HG03039 (cell line): ENCODE data around the gene OR2AT4.
A peak's percentile ranks its signal among the peaks of the same experiment; 100 is the strongest.
"Not testable (repeated sequence)": the region's sequence is repeated elsewhere in the genome, so short reads cannot be mapped to it uniquely, and the experiment has no call there.

ENCODE experiments used
- ATAC-seq: cut with Tn5 transposase; IDR thresholded peaks from one replicate; pipeline ENCODE4 v1.9.1; 2021; ENCODE audit warnings: mild to moderate bottlenecking, moderate library complexity; ENCODE audit not compliant: unreplicated experiment

Gene OR2AT4

GRCh38 chr11:75103380-75104026 is 6.8 kb upstream of the OR2AT4 start:
- no peak for ATAC-seq

- no peak for ATAC-seq
Observed at GRCh38 chr11:75101424-75102128, 4.9 kb upstream of the OR2AT4 start.

GRCh38 chr11:75100314-75100713 is 3.6 kb upstream of the OR2AT4 start:
- ATAC-seq = peak; percentile 95

GRCh38 chr11:75099635-75100034 is 3.0 kb upstream of the OR2AT4 start:
- no peak for ATAC-seq

GRCh38 chr11:75098835-75099439 is 2.3 kb upstream of the OR2AT4 start:
- not testable (repeated sequence) for ATAC-seq

- ATAC-seq = not testable (repeated sequence)
Observed at GRCh38 chr11:75098181-75098580, 1.5 kb upstream of the OR2AT4 start.

- no peak for ATAC-seq
Observed at GRCh38 chr11:75097173-75097557, 489 bp upstream of the OR2AT4 start.

GRCh38 chr11:75094382-75094781 is 2.3 kb downstream of the OR2AT4 start:
- not testable (repeated sequence) for ATAC-seq

GRCh38 chr11:75090671-75091177 is 6.0 kb downstream of the OR2AT4 start:
- no peak for ATAC-seq

GRCh38 chr11:75087319-75088305 is 9.1 kb downstream of the OR2AT4 start:
- no peak for ATAC-seq

- ATAC-seq = no peak
Observed at GRCh38 chr11:75084883-75085282, 11.8 kb downstream of the OR2AT4 start.

GRCh38 chr11:75083217-75083605 is 13.5 kb downstream of the OR2AT4 start:
- ATAC-seq = no peak

- ATAC-seq = no peak
Observed at GRCh38 chr11:75082601-75083216, 14.0 kb downstream of the OR2AT4 start.

- ATAC-seq = no peak
Observed at GRCh38 chr11:75079546-75079945, 17.1 kb downstream of the OR2AT4 start.

GRCh38 chr11:75078233-75078632 is 18.4 kb downstream of the OR2AT4 start:
- ATAC-seq = no peak

GRCh38 chr11:75077316-75077715 is 19.4 kb downstream of the OR2AT4 start:
- no peak for ATAC-seq

GRCh38 chr11:75076671-75077070 is 20.0 kb downstream of the OR2AT4 start:
- no peak for ATAC-seq

GRCh38 chr11:75073459-75074190 is 23.1 kb downstream of the OR2AT4 start:
- no peak for ATAC-seq

- ATAC-seq = no peak
Observed at GRCh38 chr11:75072582-75072981, 24.1 kb downstream of the OR2AT4 start.

GRCh38 chr11:75069473-75069872 is 27.2 kb downstream of the OR2AT4 start:
- no peak for ATAC-seq
